Measurements from ENCODE around the gene ALPK1. TPM values are rescaled to one million over a fixed set of nuclear protein-coding genes. Genes with fewer than 3 reads are reported as not detected.

Gene ALPK1
- total and polyA plus RNA-seq, 4 donors = 2.8 to 14.0 (median 4.7) TPM

- TF ChIP-seq HNF4G (IDR thresholded peaks at IDR 0.05) (no peak), YY1 (IDR thresholded peaks at IDR 0.05) (no peak), JUND (IDR thresholded peaks at IDR 0.05) (no peak), REST (IDR thresholded peaks at IDR 0.05) (no peak), ZBTB33 (IDR thresholded peaks at IDR 0.05) (no peak), HNF4A (conservative IDR thresholded peaks at IDR 0.05) (no peak), TAF1 (conservative IDR thresholded peaks at IDR 0.05) (no peak), ATF3 (IDR thresholded peaks at IDR 0.05) (no peak), RXRA (IDR thresholded peaks at IDR 0.05) (no peak), FOXA2 (IDR thresholded peaks at IDR 0.05) (no peak), NR2F2 (IDR thresholded peaks at IDR 0.05) (no peak), GABPA (IDR thresholded peaks at IDR 0.05 in 1 of 2, conservative IDR thresholded peaks at IDR 0.05 in 1 of 2) (no peak)
- H3K4me1 ChIP-seq (ENCODE audit: control insufficient read depth in 4 of 4, insufficient read depth in 4 of 4, low read length in 3 of 4) = no peaks in the 10 kb centered on the region
- 92% methylated on average over 7 of the region's 7 CpGs for WGBS
These were observed 113.6 kb downstream of the ALPK1 start for GRCh38 chr4:112410804-112411203.

DNA sequence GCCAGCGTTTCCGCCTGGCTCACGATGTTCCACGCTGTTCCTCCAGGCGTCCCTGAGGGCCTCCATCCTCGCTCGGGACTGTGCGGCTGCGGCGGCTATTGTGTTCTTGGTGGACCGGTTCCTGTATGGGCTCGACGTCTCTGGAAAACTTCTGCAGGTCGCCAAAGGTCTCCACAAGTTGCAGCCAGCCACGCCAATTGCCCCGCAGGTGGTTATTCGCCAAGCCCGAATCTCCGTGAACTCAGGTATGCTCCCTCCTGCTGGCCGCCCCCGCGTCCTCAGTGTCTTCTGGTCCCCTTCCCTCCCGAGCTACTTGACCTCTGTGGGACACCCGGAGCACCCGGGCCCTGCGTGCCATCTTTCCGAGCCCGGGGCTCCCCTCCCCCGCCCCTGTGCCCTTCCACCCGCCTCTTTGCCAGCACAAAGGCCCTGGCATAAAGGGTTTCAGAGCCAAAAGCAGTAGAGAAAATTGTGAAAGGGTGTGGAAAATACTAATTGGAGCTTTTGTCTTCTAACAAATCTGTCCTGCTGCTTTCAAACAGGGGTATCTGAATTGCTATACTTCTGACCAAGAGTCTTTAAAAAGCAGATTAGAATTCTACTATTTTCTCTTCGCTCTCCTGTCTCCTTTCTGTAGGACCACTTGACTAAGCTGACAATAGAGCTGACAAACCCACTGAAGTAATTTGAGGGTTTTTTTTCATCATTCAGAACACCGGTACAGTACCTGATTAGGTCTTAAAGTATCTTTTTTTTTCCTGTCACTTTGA lies 114.8 kb downstream of the ALPK1 start:
- Histone ChIP-seq H3K9me3 (ENCODE audit: control insufficient read depth in 4 of 4, low read length in 3 of 4) (no peaks in the 10 kb centered on the region), H3K9ac (ENCODE audit: low read depth in 1 of 2, low read length in 2 of 2) (no peak overlapping the region), H3K27me3 (ENCODE audit: control insufficient read depth in 4 of 4, insufficient read depth in 4 of 4, low read length in 3 of 4) (no peaks in the 10 kb centered on the region), H3K36me3 (ENCODE audit: control insufficient read depth in 4 of 4, insufficient read depth in 3 of 4, low read depth in 1 of 4, low read length in 3 of 4) (peaks cover 2 to 7% (median 4%) of the 10 kb centered on the region in 4 donors), H3K4me3 (ENCODE audit: low read depth in 1 of 3, low read length in 3 of 3) (no peak overlapping the region), H3K27ac (ENCODE audit: low read depth in 1 of 2, low read length in 2 of 2) (no peak overlapping the region), H3K4me1 (ENCODE audit: control insufficient read depth in 4 of 4, insufficient read depth in 4 of 4, low read length in 3 of 4) (no peaks in the 10 kb centered on the region)
- WGBS = 85% methylated on average over 32 of the region's 32 CpGs
- no peak for DNase-seq (ENCODE audit: low spot score)
- TF ChIP-seq HNF4A (conservative IDR thresholded peaks at IDR 0.05) (no peak), RXRA (IDR thresholded peaks at IDR 0.05) (no peak), SP1 (IDR thresholded peaks at IDR 0.05) (no peak), ATF3 (IDR thresholded peaks at IDR 0.05) (no peak), REST (IDR thresholded peaks at IDR 0.05) (no peak), JUND (IDR thresholded peaks at IDR 0.05) (no peak), EGR1 (IDR thresholded peaks at IDR 0.05; ENCODE audit: low read depth in 2 of 2) (no peak), NR2F2 (IDR thresholded peaks at IDR 0.05) (no peak), GABPA (IDR thresholded peaks at IDR 0.05 in 1 of 2, conservative IDR thresholded peaks at IDR 0.05 in 1 of 2) (no peak), YY1 (IDR thresholded peaks at IDR 0.05) (no peak), ZBTB33 (IDR thresholded peaks at IDR 0.05) (no peak)
- TF ChIP-seq, protein P1, sequence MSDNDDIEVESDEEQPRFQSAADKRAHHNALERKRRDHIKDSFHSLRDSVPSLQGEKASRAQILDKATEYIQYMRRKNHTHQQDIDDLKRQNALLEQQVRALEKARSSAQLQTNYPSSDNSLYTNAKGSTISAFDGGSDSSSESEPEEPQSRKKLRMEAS (IDR thresholded peaks at IDR 0.05) = no peak

More at GRCh38 chr4:112410804-112411203, 113.6 kb downstream of the ALPK1 start:
- Histone ChIP-seq H3K27me3 (ENCODE audit: control insufficient read depth in 4 of 4, insufficient read depth in 4 of 4, low read length in 3 of 4) (no peaks in the 10 kb centered on the region), H3K9me3 (ENCODE audit: control insufficient read depth in 4 of 4, low read length in 3 of 4) (no peaks in the 10 kb centered on the region), H3K9ac (ENCODE audit: low read depth in 1 of 2, low read length in 2 of 2) (no peak overlapping the region), H3K27ac (ENCODE audit: low read depth in 1 of 2, low read length in 2 of 2) (no peak overlapping the region), H3K4me3 (ENCODE audit: low read depth in 1 of 3, low read length in 3 of 3) (no peak overlapping the region), H3K36me3 (ENCODE audit: control insufficient read depth in 4 of 4, insufficient read depth in 3 of 4, low read depth in 1 of 4, low read length in 3 of 4) (peaks cover 2 to 7% (median 4%) of the 10 kb centered on the region in 4 donors)
- no peak for DNase-seq (ENCODE audit: low spot score)
